Measurements from ENCODE around the gene TRAF7. TPM values are rescaled to one million over a fixed set of nuclear protein-coding genes. Genes with fewer than 3 reads are reported as not detected.
"Not testable (repeated sequence)": the region's sequence is repeated elsewhere in the genome, so short reads cannot be mapped to it uniquely, and the experiment has no call there.

Gene TRAF7
- total RNA-seq, 2 donors from 2014 or later: 34.1 to 54.8 TPM

DNA sequence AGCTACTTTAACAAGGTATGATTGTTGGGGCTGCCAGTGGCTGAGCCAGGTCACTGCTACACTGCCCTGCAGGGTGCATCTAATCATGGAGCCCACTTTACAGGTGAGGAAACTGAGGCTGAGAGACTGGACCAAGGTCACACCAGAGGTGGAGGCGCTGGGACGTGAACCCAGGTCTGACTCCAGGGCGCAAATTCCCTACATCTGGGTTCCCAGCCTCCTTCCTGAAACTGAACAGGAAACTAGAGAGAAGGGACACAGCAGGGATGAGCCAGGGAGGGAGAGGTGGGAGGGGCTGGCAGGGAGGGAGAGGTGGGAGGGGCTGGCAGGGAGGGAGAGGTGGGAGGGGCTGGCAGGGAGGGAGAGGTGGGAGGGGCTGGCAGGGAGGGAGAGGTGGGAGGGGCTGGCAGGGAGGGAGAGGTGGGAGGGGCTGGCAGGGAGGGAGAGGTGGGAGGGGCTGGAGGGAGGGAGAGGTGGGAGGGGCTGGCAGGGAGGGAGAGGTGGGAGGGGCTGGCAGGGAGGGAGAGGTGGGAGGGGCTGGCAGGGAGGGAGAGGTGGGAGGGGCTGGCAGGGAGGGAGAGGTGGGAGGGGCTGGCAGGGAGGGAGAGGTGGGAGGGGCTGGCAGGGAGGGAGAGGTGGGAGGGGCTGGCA is 27.8 kb upstream of the TRAF7 start:
- not testable (repeated sequence) for H3K9me3 ChIP-seq; H3K36me3 ChIP-seq; DNase-seq (ENCODE audit: low spot score); ATAC-seq (ENCODE audit: insufficient number of reproducible peaks, low FRiP score, low read depth); H3K27me3 ChIP-seq (replicated peaks; ENCODE audit: insufficient read depth)
- peak overlapping the region; percentile 95 to 100 for H3K27ac ChIP-seq
- peaks cover 34 to 84% of the 10 kb centered on the region in 2 donors for H3K4me1 ChIP-seq (ENCODE audit: control insufficient read depth in 1 of 2, low read depth in 2 of 2)
- peak overlapping the region; percentile 73 for H3K4me3 ChIP-seq

DNA sequence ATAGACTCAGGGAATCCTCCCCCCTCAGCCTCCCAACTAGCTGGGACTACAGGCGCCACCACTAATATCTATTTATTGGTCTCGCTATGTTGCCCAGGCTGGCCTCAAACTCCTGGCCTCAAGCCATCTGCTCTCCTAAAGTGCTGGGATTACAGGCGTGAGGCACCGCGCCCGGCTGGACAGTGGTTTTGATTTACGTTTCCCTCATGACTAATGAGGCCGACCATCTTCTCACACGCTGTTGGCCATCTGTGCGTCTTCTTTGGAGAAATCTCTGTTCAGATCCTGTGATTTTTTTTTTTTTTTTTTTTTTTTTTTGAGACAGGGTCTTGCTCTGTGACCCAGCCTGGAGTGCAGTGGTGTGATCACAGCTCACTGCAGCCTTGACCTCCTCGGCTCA is 26.3 kb upstream of the TRAF7 start:
- ATAC-seq (ENCODE audit: insufficient number of reproducible peaks, low FRiP score, low read depth); H3K4me3 ChIP-seq; H3K27me3 ChIP-seq (replicated peaks; ENCODE audit: insufficient read depth); DNase-seq (ENCODE audit: low spot score); H3K36me3 ChIP-seq; H3K9me3 ChIP-seq: not testable (repeated sequence)
- H3K4me1 ChIP-seq (ENCODE audit: control insufficient read depth in 1 of 2, low read depth in 2 of 2): peaks cover 34 to 76% of the 10 kb centered on the region in 2 donors
- peak overlapping the region in 1 of 2 donors; percentile 64 for H3K27ac ChIP-seq

- not testable (repeated sequence) for H3K27me3 ChIP-seq (replicated peaks; ENCODE audit: insufficient read depth); ATAC-seq (ENCODE audit: insufficient number of reproducible peaks, low FRiP score, low read depth); DNase-seq (ENCODE audit: low spot score); H3K36me3 ChIP-seq; H3K9me3 ChIP-seq
- Histone ChIP-seq H3K4me3 (peak overlapping the region; percentile 39), H3K4me1 (ENCODE audit: control insufficient read depth in 1 of 2, low read depth in 2 of 2) (peaks cover 34 to 72% of the 10 kb centered on the region in 2 donors), H3K27ac (peak overlapping the region in 1 of 2 donors; percentile 41)
Measured at GRCh38 chr16:2129890-2130447, 25.6 kb upstream of the TRAF7 start.

GRCh38 chr16:2133797-2134196 is 21.8 kb upstream of the TRAF7 start:
- H3K4me3 ChIP-seq: peak overlapping the region; percentile 59
- ATAC-seq (ENCODE audit: insufficient number of reproducible peaks, low FRiP score, low read depth); H3K9me3 ChIP-seq; DNase-seq (ENCODE audit: low spot score); H3K27me3 ChIP-seq (replicated peaks; ENCODE audit: insufficient read depth); H3K36me3 ChIP-seq: not testable (repeated sequence)
- H3K27ac ChIP-seq: peak overlapping the region; percentile 34 to 77
- peaks cover 10 to 47% of the 10 kb centered on the region in 2 donors for H3K4me1 ChIP-seq (ENCODE audit: control insufficient read depth in 1 of 2, low read depth in 2 of 2)

GRCh38 chr16:2135071-2135470 is 20.5 kb upstream of the TRAF7 start:
- ATAC-seq (ENCODE audit: insufficient number of reproducible peaks, low FRiP score, low read depth); DNase-seq (ENCODE audit: low spot score); H3K36me3 ChIP-seq; H3K9me3 ChIP-seq; H3K27me3 ChIP-seq (replicated peaks; ENCODE audit: insufficient read depth): not testable (repeated sequence)
- H3K4me1 ChIP-seq (ENCODE audit: control insufficient read depth in 1 of 2, low read depth in 2 of 2): peaks cover 5 to 36% of the 10 kb centered on the region in 2 donors
- H3K4me3 ChIP-seq: peak overlapping the region; percentile 83
- peak overlapping the region; percentile 71 to 80 for H3K27ac ChIP-seq

- DNase-seq (ENCODE audit: low spot score): peak; percentile 94
- not testable (repeated sequence) for H3K27me3 ChIP-seq (replicated peaks; ENCODE audit: insufficient read depth); H3K36me3 ChIP-seq; H3K9me3 ChIP-seq; ATAC-seq (ENCODE audit: insufficient number of reproducible peaks, low FRiP score, low read depth)
- peaks cover 2 to 30% of the 10 kb centered on the region in 2 donors for H3K4me1 ChIP-seq (ENCODE audit: control insufficient read depth in 1 of 2, low read depth in 2 of 2)
- H3K4me3 ChIP-seq: peak within 1 kb of the TSS; percentile 83
- H3K27ac ChIP-seq: peak within 1 kb of the TSS; percentile 71 to 80
Measured at GRCh38 chr16:2135770-2136490, 19.7 kb upstream of the TRAF7 start, which contains the start of gene PKD1. Gene PKD1 (minus strand): TSS chr16:2135898. CDS start chr16:2135689, 209 bp downstream.

DNA sequence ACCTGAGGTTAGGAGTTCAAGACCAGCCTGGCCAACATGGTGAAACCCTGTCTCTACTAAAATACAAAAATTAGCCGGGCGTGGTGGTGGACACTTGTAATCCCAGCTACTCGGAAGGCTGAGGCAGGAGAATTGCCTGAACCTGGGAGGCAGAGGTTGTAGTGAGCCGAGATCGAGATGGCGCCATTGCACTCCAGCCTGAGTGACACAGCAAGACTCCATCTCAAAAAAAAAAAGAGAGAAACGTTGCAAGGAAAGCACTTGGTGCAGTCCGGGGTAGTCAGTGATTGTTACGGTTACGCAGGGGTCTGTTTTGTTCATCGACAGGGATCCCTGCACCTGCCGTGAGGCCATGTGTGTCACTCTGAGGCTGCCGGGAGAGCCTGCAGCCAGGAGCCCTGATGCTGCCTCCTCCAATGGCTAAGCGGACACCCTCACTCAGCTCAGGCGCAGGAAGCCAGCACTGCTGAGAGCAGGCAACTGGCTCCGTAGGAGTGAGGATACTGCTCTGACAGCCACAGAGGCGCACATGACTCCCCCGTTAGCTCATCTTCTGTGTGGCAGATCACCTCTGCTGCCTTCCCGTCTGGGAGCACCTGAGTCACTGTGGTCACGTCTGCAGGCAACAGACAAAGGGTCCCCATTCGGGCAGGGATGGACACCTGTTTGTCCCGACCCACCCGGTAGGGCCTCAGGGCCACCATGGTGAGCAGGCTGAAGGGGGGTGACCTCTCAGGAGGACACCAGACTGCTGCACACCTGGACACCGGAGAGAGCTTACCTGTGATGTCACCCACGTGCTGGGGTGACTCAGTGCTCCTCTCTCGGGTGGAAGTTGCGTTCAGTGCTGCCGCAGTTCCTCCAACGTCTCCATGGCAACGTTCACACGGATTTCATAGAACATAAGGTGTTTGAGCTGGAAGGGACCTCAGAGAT is 12.4 kb upstream of the TRAF7 start:
- Histone ChIP-seq H3K9me3 (no peaks in the 10 kb centered on the region), H3K27ac (no peak overlapping the region), H3K4me3 (no peak overlapping the region), H3K36me3 (no peaks in the 10 kb centered on the region), H3K4me1 (ENCODE audit: control insufficient read depth in 1 of 2, low read depth in 2 of 2) (peaks cover 2 to 11% of the 10 kb centered on the region in 2 donors), H3K27me3 (replicated peaks; ENCODE audit: insufficient read depth) (no peaks in the 10 kb centered on the region)
- no peak for DNase-seq (ENCODE audit: low spot score)
- TF ChIP-seq, protein P1, sequence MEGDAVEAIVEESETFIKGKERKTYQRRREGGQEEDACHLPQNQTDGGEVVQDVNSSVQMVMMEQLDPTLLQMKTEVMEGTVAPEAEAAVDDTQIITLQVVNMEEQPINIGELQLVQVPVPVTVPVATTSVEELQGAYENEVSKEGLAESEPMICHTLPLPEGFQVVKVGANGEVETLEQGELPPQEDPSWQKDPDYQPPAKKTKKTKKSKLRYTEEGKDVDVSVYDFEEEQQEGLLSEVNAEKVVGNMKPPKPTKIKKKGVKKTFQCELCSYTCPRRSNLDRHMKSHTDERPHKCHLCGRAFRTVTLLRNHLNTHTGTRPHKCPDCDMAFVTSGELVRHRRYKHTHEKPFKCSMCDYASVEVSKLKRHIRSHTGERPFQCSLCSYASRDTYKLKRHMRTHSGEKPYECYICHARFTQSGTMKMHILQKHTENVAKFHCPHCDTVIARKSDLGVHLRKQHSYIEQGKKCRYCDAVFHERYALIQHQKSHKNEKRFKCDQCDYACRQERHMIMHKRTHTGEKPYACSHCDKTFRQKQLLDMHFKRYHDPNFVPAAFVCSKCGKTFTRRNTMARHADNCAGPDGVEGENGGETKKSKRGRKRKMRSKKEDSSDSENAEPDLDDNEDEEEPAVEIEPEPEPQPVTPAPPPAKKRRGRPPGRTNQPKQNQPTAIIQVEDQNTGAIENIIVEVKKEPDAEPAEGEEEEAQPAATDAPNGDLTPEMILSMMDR (IDR thresholded peaks at IDR 0.05): no peak
- no peak for ATAC-seq (ENCODE audit: insufficient number of reproducible peaks, low FRiP score, low read depth)
